Measurements from ENCODE around the gene QSOX1.

Gene QSOX1

DNA sequence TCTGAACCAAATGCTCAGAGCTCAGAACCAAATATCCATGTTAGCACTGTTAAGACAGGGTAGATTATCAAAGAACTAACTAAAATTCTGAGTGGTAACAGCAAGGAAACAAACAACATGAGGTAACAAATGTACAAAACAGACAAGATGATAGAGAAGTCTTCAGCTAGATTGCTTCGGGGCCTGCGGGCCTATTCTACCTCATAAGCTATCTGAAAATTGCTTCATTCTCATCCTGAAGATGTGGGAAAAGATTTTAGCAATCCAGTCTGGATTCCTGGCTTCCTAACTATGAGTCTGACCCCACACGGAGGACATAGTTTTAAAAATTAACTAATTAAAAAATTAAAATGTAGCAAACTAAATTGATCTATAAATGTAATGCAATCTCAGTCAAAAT is 9.2 kb upstream of the QSOX1 start:
- DNase-seq (ENCODE audit: low read depth): no peak

- DNase-seq (ENCODE audit: low read depth): no peak
These were observed 3.7 kb upstream of the QSOX1 start for GRCh38 chr1:180150982-180151381.

GRCh38 chr1:180151508-180151907 is 3.2 kb upstream of the QSOX1 start:
- DNase-seq (ENCODE audit: low read depth): peak; percentile 62

GRCh38 chr1:180152588-180152987 is 2.1 kb upstream of the QSOX1 start:
- no peak for DNase-seq (ENCODE audit: low read depth)

DNA sequence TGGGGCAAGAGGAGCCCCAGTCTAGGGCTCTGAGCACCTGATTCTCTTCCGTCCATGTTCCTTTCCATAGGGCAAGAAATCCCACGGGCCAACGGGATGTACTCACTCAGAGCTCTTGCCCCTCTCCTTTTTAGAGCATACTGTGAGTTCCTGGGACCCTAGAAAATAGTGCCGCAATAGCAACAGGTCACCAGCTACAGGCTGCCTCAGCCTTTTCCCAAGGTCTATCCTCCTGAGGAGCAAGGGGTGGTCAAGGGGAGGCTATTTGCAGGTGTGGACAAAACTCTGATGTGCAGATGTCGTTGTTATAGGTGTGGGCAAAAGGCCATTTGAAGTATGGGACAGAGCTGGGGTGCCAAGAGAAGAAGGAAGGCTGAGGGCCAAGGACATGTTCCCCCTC is 1.6 kb upstream of the QSOX1 start:
- DNase-seq (ENCODE audit: low read depth): no peak

DNA sequence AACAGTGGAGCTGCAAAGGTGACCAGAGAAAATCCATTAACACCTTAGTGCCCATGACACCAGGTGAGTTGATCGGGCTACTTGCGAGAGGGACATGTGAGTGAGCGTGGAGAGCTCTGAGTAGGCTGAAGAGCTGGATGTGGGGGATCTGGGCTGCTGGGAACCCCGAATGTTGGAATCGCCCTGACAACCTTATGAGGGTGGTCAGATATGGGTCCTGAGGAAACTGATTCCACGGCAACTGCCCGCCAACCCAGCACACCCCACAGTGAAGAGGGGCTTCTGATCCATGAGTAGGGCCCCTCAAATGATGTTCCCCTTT is 705 bp upstream of the QSOX1 start:
- no peak for DNase-seq (ENCODE audit: low read depth)

GRCh38 chr1:180155182-180155682 is 563 bp downstream of the QSOX1 start:
- no peak for DNase-seq (ENCODE audit: low read depth)

- DNase-seq (ENCODE audit: low read depth): no peak
These were observed 1.5 kb downstream of the QSOX1 start for GRCh38 chr1:180156201-180156600.

DNA sequence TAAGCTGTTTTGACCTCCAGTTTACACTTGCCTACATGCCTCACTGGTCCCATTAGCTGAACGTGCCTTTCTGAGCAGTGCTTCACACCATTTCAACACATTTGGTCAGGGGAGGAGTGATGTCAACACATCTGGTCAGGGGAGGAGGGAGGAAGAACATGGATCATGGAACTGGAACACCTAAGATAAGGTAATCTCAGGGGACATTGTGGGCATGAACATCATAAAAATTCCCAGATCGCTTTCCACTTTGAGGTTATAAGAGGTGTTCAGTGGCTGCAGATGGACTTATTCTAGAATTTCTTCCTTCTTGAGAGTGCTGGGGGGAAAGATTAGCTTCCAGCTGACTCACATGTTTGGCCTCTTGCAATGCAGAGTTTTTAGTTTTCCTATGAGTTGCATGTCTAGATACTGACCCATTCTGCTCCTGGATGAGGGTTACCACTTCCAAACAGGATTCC is 2.0 kb downstream of the QSOX1 start:
- peak; percentile 55 for DNase-seq (ENCODE audit: low read depth)

GRCh38 chr1:180157108-180157507 is 2.4 kb downstream of the QSOX1 start:
- DNase-seq (ENCODE audit: low read depth): peak; percentile 33

- DNase-seq (ENCODE audit: low read depth): no peak
These were observed 2.9 kb downstream of the QSOX1 start for GRCh38 chr1:180157576-180158057.

DNA sequence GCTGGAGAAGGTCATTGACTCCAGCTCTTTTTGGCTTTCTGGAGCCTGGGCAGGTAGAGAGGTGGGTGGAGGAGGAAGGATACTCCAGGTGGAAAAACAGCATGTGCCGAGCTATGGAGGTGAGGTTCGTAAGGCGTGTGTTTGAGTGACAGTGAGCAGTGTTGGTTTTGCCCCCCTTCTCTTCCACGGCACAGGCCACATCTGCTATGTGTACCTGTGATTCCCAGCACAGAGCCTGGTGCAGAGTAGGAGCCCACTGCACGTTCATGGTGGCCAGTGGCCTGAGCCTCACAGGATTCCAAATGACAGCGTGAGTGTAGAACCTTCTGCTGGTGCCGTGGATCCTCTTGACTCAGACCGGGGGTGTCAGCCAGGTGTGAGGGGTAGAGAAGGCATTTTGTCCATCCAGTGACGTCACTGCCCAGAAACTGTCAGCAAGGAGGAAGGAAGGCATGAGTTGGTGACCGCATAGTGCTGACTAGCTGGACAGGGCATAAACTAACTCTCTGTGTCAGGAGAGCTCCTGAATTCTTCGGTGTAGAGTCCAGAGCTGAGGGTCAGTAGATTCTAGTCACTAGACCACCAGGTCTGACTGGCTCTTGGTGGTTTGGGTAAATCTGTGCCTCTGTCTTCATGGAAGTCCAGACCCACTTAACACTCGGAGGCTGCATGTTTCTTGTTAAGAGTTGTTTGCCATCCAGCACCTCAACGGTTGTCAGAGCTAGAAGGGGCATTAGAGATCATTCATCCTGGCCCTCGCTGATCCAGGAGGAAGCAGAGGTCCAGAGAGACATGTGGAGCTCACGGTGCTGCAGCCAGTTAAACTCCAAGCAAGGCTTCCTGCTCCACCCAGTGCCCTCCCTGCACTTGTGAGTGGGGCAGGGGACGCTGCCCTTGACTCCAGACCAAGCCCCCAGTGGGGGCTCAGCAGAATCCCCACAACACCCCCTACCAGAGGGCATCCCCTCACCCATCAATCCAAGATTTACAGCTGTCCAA is 3.8 kb downstream of the QSOX1 start:
- no peak for DNase-seq (ENCODE audit: low read depth)

GRCh38 chr1:180160357-180160756 is 5.7 kb downstream of the QSOX1 start:
- DNase-seq (ENCODE audit: low read depth): no peak

- no peak for DNase-seq (ENCODE audit: low read depth)
These were observed 8.4 kb downstream of the QSOX1 start for GRCh38 chr1:180163041-180163440.

DNA sequence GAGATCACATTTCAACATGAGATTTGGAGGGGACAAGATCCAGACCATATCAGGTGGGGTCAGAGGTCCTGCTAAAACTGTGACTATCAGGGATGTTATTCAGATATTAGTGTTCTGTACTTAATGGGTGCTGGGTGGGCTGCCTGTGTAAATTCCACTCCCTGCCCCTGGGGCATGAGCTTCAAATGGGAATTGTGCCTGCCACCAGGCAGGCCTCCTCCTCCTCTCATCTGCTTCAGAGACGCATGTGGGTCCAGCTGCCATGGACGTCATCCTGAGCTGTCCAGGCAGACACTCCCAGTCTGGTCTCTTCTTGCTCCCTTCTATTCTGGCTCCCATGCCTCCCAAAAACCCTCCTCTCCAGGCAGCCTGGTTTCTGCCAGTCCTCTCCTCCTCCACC is 10.4 kb downstream of the QSOX1 start:
- no peak for DNase-seq (ENCODE audit: low read depth)

GRCh38 chr1:180165509-180166435 is 11.1 kb downstream of the QSOX1 start:
- DNase-seq (ENCODE audit: low read depth): no peak

GRCh38 chr1:180166436-180166800 is 11.7 kb downstream of the QSOX1 start:
- DNase-seq (ENCODE audit: low read depth): no peak

DNA sequence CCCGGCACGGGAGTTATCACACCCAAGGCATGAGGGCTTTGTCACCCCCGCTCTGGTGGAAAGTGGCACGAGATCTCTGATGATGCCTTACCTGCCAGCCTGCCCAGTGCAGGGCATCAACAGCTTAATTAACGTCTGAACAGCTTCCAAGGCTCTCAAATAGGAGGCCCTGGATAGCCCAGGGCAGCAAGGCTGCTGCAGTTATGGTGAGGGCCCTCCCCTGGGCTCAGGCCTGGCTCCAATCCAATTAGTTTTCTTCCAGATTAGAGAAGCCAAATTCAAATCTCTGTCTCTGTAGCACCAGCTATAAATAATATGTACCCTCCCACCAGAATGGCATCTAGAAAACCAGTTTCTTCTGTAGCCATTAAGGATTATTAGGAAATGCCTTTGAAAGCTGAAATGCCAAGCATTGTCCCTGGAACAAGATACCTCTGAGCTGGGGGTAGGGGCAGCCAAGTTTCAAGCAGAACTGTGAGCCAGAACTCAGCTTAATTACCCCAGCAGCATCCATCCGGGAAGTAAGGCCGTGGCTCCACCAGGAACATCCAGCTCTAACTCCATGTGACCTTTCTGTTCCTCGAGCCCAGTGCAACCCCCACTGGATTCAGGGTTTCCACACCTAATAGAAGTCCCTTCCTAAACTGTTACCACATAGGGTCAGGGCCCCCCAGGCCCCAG is 12.5 kb downstream of the QSOX1 start:
- no peak for DNase-seq (ENCODE audit: low read depth)

DNA sequence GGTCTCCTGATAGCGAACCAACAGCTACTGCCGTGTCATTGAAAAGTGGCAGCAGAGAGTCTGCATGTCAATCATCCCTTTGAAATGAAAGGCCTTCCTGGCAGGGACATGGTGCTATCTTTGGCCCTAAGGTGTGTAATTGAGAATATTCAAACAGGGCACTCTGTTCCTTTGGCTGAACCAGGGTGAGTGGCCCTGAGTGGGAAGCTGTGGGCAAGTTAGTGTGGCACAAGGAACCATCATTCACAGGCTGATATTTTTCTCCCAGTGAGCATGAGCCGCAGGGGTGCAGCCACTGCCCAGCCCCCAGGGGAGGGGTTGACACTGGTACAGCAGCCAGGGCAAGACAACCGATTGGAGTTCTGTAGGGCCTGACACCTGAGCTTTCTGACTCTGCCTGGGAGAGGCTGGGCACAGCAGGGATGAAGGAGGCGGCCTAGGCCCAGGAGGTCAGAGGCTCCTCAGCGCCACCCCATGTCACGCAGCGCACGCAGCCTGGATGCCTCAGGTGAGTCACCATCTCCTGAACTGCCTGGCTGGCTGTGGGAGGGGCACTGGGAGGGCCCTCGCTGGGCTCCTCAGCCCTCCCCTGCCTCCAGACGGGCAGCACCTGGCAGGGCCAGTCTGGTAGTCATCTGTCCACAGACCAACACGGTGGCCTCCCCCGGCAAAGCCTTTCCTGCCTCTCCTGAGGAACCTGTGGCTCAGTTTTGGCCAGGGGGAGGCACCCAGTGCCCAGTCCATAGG is 13.2 kb downstream of the QSOX1 start:
- DNase-seq (ENCODE audit: low read depth): no peak

GRCh38 chr1:180168786-180169639 is 14.3 kb downstream of the QSOX1 start:
- no peak for DNase-seq (ENCODE audit: low read depth)
